Chondrocyte (in vitro differentiated cells): Measurements from ENCODE around the gene HIF3A. TPM values are rescaled to one million over a fixed set of nuclear protein-coding genes. Genes with fewer than 3 reads are reported as not detected.

Experiments
- DNase-seq: peaks from one replicate; pipeline ENCODE4 v3.0.0; 2021; ENCODE audit warnings: mixed read lengths, low spot score
- H3K27ac Mint-ChIP-seq: one replicate; pipeline ENCODE4 v1.8.0; 2021; ENCODE audit warnings: mild to moderate bottlenecking, moderate library complexity, mixed read lengths; ENCODE audit not compliant: unreplicated experiment
- H3K27me3 Mint-ChIP-seq: 2 replicates; pipeline ENCODE4 v1.8.0; 2021; ENCODE audit warnings: low read depth, mixed read lengths
- H3K36me3 Mint-ChIP-seq: 2 replicates; pipeline ENCODE4 v1.8.0; 2021; ENCODE audit warnings: low read depth, mixed read lengths
- H3K4me1 Mint-ChIP-seq: 2 replicates; pipeline ENCODE4 v1.8.0; 2021; ENCODE audit warnings: low read depth, mild to moderate bottlenecking, mixed read lengths
- H3K4me3 Mint-ChIP-seq: one replicate; pipeline ENCODE4 v1.8.0; 2021; ENCODE audit warnings: mild to moderate bottlenecking, moderate library complexity, mixed read lengths; ENCODE audit not compliant: unreplicated experiment
- H3K9me3 Mint-ChIP-seq: 2 replicates; pipeline ENCODE4 v1.8.0; 2021; ENCODE audit warnings: low read depth, mixed read lengths
- CTCF ChIP-seq: fragments of 200-600 bp; sonication (generic); IDR thresholded peaks from 2 replicates; pipeline ENCODE4 v1.5.0; 2021; ENCODE audit warnings: antibody characterized with exemption, mild to moderate bottlenecking, moderate library complexity
- total RNA-seq: library from RNA; stranded (reverse); gene quantifications from 3 replicates; pipeline ENCODE4 v1.2.1, GENCODE V29; 2021

Gene HIF3A
- total RNA-seq, 1 donor from 2014 or later, result 88.1 TPM

GRCh38 chr19:46367426-46367825 lies 70.6 kb downstream of the HIF3A start:
- peak; percentile 29 for DNase-seq
- Mint-ChIP-seq H3K4me1 (peaks cover 37% of the 10 kb centered on the region), H3K36me3 (peaks cover 14% of the 10 kb centered on the region), H3K27me3 (no peaks in the 10 kb centered on the region), H3K4me3 (no peak overlapping the region), H3K9me3 (no peaks in the 10 kb centered on the region), H3K27ac (no peak overlapping the region)
- TF ChIP-seq CTCF, result no peak

GRCh38 chr19:46368116-46368515 lies 71.3 kb downstream of the HIF3A start:
- H3K27ac Mint-ChIP-seq, result no peak overlapping the region
- no peaks in the 10 kb centered on the region for H3K27me3 Mint-ChIP-seq
- no peak for DNase-seq
- TF ChIP-seq CTCF, result no peak
- peaks cover 44% of the 10 kb centered on the region for H3K4me1 Mint-ChIP-seq
- H3K4me3 Mint-ChIP-seq, result no peak overlapping the region
- H3K9me3 Mint-ChIP-seq, result no peaks in the 10 kb centered on the region
- H3K36me3 Mint-ChIP-seq, result peaks cover 14% of the 10 kb centered on the region

- DNase-seq, result no peak
- H3K27ac Mint-ChIP-seq, result no peak overlapping the region
- H3K27me3 Mint-ChIP-seq, result no peaks in the 10 kb centered on the region
- H3K9me3 Mint-ChIP-seq, result no peaks in the 10 kb centered on the region
- no peak for TF ChIP-seq CTCF
- peaks cover 6% of the 10 kb centered on the region for H3K36me3 Mint-ChIP-seq
- peaks cover 59% of the 10 kb centered on the region for H3K4me1 Mint-ChIP-seq
- no peak overlapping the region for H3K4me3 Mint-ChIP-seq
Measured at GRCh38 chr19:46369817-46370216, 73.0 kb downstream of the HIF3A start.

- no peaks in the 10 kb centered on the region for H3K27me3 Mint-ChIP-seq
- peaks cover 55% of the 10 kb centered on the region for H3K4me1 Mint-ChIP-seq
Measured at GRCh38 chr19:46371371-46371901, 74.6 kb downstream of the HIF3A start.

GRCh38 chr19:46372901-46373490 lies 76.2 kb downstream of the HIF3A start:
- no peaks in the 10 kb centered on the region for H3K27me3 Mint-ChIP-seq
- H3K4me1 Mint-ChIP-seq, result peaks cover 57% of the 10 kb centered on the region
- peak; percentile 75 for TF ChIP-seq CTCF
- DNase-seq, result peak; percentile 78
- peaks cover 17% of the 10 kb centered on the region for H3K36me3 Mint-ChIP-seq
- no peaks in the 10 kb centered on the region for H3K9me3 Mint-ChIP-seq
- peak overlapping the region; percentile 96 for H3K27ac Mint-ChIP-seq
- H3K4me3 Mint-ChIP-seq, result peak overlapping the region; percentile 4

More at GRCh38 chr19:46371371-46371901, 74.6 kb downstream of the HIF3A start:
- H3K9me3 Mint-ChIP-seq, result no peaks in the 10 kb centered on the region
- peak overlapping the region; percentile 96 for H3K27ac Mint-ChIP-seq
- peak; percentile 48 for TF ChIP-seq CTCF
- no peak overlapping the region for H3K4me3 Mint-ChIP-seq
- peak; percentile 41 for DNase-seq
- H3K36me3 Mint-ChIP-seq, result peaks cover 9% of the 10 kb centered on the region
